WTC11 (cell line): ENCODE results near the gene TEAD1. TPM values are rescaled to one million over a fixed set of nuclear protein-coding genes. Genes with fewer than 3 reads are reported as not detected.

Source experiments
- ATAC-seq: fragments of 200-7000 bp; cut with Tn5 transposase; 2 replicates; pipeline ENCODE4 v1.10.0; 2021; ENCODE audit warnings: mild to moderate bottlenecking, moderate library complexity
- CTCF ChIA-PET: fragments of 300-600 bp; sonication (Branson Sonifier 250); formaldehyde crosslinking; loops from one replicate; lab custom pipeline; 2021; ENCODE audit warnings: antibody characterized with exemption; lab: Charles Lee
- POLR2A ChIA-PET: fragments of 350-600 bp; sonication (Branson Sonifier 250); formaldehyde crosslinking; loops from one replicate; lab custom pipeline; 2021; ENCODE audit warnings: antibody characterized with exemption; lab: Charles Lee
- DNase-seq: peaks from one replicate; pipeline ENCODE4 v3.0.0; 2021; ENCODE audit warnings: low spot score
- H3K27ac Mint-ChIP-seq: 2 replicates; pipeline ENCODE4 v1.8.0; 2021; ENCODE audit warnings: mixed read lengths
- H3K27me3 Mint-ChIP-seq: 2 replicates; pipeline ENCODE4 v1.8.0; 2021; ENCODE audit warnings: low read depth, mild to moderate bottlenecking, moderate library complexity, mixed read lengths
- H3K36me3 Mint-ChIP-seq: 2 replicates; pipeline ENCODE4 v1.8.0; 2021; ENCODE audit warnings: mixed read lengths
- H3K4me1 Mint-ChIP-seq: 2 replicates; pipeline ENCODE4 v1.8.0; 2022; ENCODE audit warnings: mixed read lengths
- H3K4me3 Mint-ChIP-seq: 2 replicates; pipeline ENCODE4 v1.8.0; 2021; ENCODE audit warnings: mild to moderate bottlenecking, moderate library complexity, mixed read lengths
- H3K9me3 Mint-ChIP-seq: 2 replicates; pipeline ENCODE4 v1.8.0; 2021; ENCODE audit warnings: mixed read lengths
- CREM ChIP-seq: sonication (generic); formaldehyde crosslinking; IDR thresholded peaks from 2 replicates; pipeline ENCODE4 v1.8.1; 2022; ENCODE audit warnings: mild to moderate bottlenecking, missing genetic modification reagents, moderate library complexity
- GABPB1 ChIP-seq: sonication (generic); formaldehyde crosslinking; IDR thresholded peaks from 2 replicates; pipeline ENCODE4 v1.8.1; 2023; ENCODE audit warnings: mild to moderate bottlenecking, missing genetic modification reagents
- GRHL2 ChIP-seq: fragments of 250-450 bp; sonication (Bioruptor Pico); IDR thresholded peaks from 2 replicates; pipeline ENCODE4 v1.8.0; 2022; ENCODE audit warnings: mild to moderate bottlenecking, moderate library complexity; ENCODE audit not compliant: insufficient replicate concordance, severe bottlenecking
- GTF2I ChIP-seq: fragments of 250-450 bp; sonication (Bioruptor Pico); conservative IDR thresholded peaks from 2 replicates; pipeline ENCODE4 v1.4.0; 2021; ENCODE audit warnings: mild to moderate bottlenecking
- JAZF1 ChIP-seq: fragments of 250-450 bp; sonication (Bioruptor Pico); IDR thresholded peaks from 2 replicates; pipeline ENCODE4 v1.9.0; 2021; ENCODE audit warnings: moderate library complexity, mild to moderate bottlenecking, inconsistent platforms
- KAT7 ChIP-seq: sonication (generic); formaldehyde crosslinking; IDR thresholded peaks from 2 replicates; pipeline ENCODE4 v1.8.1; 2023; ENCODE audit warnings: missing genetic modification reagents, mild to moderate bottlenecking, borderline replicate concordance
- NFYB ChIP-seq: sonication (generic); formaldehyde crosslinking; conservative IDR thresholded peaks from 2 replicates; pipeline ENCODE4 v1.8.0; 2022; ENCODE audit warnings: low read depth, missing genetic modification reagents
- OVOL2 ChIP-seq: fragments of 250-450 bp; sonication (Bioruptor Pico); IDR thresholded peaks from 2 replicates; pipeline ENCODE4 v1.9.0; 2021; ENCODE audit warnings: mild to moderate bottlenecking, borderline replicate concordance
- PRRX2 ChIP-seq: fragments of 250-450 bp; sonication (Bioruptor Pico); IDR thresholded peaks from 2 replicates; pipeline ENCODE4 v1.8.0; 2021; ENCODE audit warnings: mild to moderate bottlenecking
- RELA ChIP-seq: sonication (generic); formaldehyde crosslinking; IDR thresholded peaks from 2 replicates; pipeline ENCODE4 v1.8.1; 2022; ENCODE audit warnings: missing genetic modification reagents, mild to moderate bottlenecking, borderline replicate concordance
- TEAD1 ChIP-seq: sonication (generic); formaldehyde crosslinking; IDR thresholded peaks from 2 replicates; pipeline ENCODE4 v1.8.0; 2022; ENCODE audit warnings: mild to moderate bottlenecking, missing genetic modification reagents
- ZNF232 ChIP-seq: sonication (generic); formaldehyde crosslinking; IDR thresholded peaks from 2 replicates; pipeline ENCODE4 v1.8.0; 2022; ENCODE audit warnings: mild to moderate bottlenecking, missing genetic modification reagents
- total RNA-seq: library from RNA; stranded (reverse); gene quantifications from 3 replicates; pipeline ENCODE4 v1.2.3, GENCODE V29; 2021
- TF ChIP-seq, protein P1 (sequence below): fragments of 250-450 bp; sonication (Bioruptor Pico); conservative IDR thresholded peaks from 2 replicates; pipeline ENCODE4 v1.9.0; 2021; ENCODE audit warnings: mild to moderate bottlenecking
- TF ChIP-seq, protein P2 (sequence below): sonication (generic); formaldehyde crosslinking; IDR thresholded peaks from 2 replicates; pipeline ENCODE4 v1.8.1; 2022; ENCODE audit warnings: mild to moderate bottlenecking, moderate library complexity, missing genetic modification reagents
- TF ChIP-seq, protein P3 (sequence below): fragments of 250-450 bp; sonication (Bioruptor Pico); IDR thresholded peaks from 2 replicates; pipeline ENCODE4 v1.8.0; 2021; ENCODE audit warnings: mild to moderate bottlenecking
- TF ChIP-seq, protein P4 (sequence below): sonication (generic); formaldehyde crosslinking; IDR thresholded peaks from 2 replicates; pipeline ENCODE4 v1.8.1; 2023; ENCODE audit warnings: mild to moderate bottlenecking, moderate library complexity, missing genetic modification reagents
- TF ChIP-seq, protein P5 (sequence below): sonication (generic); formaldehyde crosslinking; IDR thresholded peaks from 2 replicates; pipeline ENCODE4 v1.8.0; 2023; ENCODE audit warnings: mild to moderate bottlenecking, missing genetic modification reagents
- TF ChIP-seq, protein P6 (sequence below): sonication (generic); formaldehyde crosslinking; conservative IDR thresholded peaks from 2 replicates; pipeline ENCODE4 v1.8.1; 2023; ENCODE audit warnings: mild to moderate bottlenecking, low read depth, missing genetic modification reagents, moderate library complexity
- TF ChIP-seq, protein P7 (sequence below): sonication (generic); formaldehyde crosslinking; IDR thresholded peaks from 2 replicates; pipeline ENCODE4 v1.8.0; 2022; ENCODE audit warnings: missing genetic modification reagents

The TEAD1 gene
- total RNA-seq, 1 experiment from 2014 or later: 79.9 TPM

DNA sequence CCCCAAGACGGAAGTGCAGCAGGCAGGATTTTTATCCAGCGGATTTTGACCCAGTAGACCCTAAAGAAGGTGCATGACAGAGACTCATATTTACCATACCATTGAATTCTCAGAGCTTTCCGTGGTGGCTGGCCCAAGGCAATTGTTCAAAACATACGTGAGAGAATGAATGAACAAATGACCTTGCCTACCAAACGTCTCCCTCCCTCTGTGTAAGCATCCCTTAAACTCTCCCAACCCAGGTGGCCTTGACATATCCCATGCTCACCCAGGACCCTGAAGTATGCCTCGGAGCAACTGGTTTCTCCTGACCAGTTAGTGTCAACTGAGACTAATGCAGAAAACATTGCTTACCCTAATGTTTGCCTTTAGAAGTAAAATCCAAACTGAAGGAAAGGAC lies 154.9 kb downstream of the TEAD1 start:
- peaks cover 3% of the 10 kb centered on the region; the same call in 1 of the 2 replicates for H3K9me3 Mint-ChIP-seq
- H3K27ac Mint-ChIP-seq: peak overlapping the region; percentile 99
- ATAC-seq (no peak), DNase-seq (no peak)
- ChIA-PET POLR2A (no interaction called here), CTCF (interaction anchor here (1.0 kb wide), 1 partner anchor 230 kb away, joined by 3 read pairs; no protein-coding TSS in a partner anchor)
- peaks cover 88% of the 10 kb centered on the region for H3K4me1 Mint-ChIP-seq
- H3K27me3 Mint-ChIP-seq: no peaks in the 10 kb centered on the region
- H3K36me3 Mint-ChIP-seq: peaks cover 3% of the 10 kb centered on the region; the same call in 1 of the 2 replicates
- peak overlapping the region; percentile 79 for H3K4me3 Mint-ChIP-seq
- TF ChIP-seq, protein P1, sequence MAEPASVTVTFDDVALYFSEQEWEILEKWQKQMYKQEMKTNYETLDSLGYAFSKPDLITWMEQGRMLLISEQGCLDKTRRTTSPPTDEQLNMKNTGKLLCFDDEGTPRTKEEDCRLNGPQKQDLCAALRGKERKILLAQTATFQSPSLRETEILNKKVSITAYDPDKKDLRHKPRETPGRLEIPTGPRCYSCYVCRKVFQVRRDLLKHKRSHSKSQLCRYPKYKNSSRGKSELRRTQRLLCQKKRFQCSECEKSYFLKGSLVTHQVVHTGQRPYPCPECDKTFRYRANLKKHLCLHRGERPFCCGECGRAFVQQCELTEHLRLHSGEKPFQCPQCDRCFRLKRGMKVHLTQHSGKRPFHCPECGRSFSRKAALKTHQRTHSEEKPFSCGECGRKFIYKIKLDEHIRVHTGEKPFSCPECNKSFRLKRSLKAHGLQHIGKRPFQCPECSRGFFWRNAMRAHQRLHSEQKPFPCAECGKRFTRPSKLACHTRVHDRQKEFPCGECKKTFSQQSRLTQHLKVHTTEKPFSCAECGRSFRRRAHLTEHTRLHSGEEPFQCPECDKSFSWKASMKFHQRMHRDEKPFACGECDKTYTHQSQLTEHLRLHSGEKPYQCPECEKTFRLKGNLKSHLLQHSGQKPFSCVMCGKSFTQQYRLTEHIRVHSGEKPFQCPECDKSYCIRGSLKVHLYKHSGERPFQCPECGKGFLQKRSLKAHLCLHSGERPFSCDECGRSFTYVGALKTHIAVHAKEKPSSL: no peak
- TF ChIP-seq KAT7 (CRISPR knock-in tag): no peak
- TF ChIP-seq NFYB (CRISPR knock-in tag): no peak
- no peak for TF ChIP-seq ZNF232 (CRISPR knock-in tag)
- TF ChIP-seq, protein P2, sequence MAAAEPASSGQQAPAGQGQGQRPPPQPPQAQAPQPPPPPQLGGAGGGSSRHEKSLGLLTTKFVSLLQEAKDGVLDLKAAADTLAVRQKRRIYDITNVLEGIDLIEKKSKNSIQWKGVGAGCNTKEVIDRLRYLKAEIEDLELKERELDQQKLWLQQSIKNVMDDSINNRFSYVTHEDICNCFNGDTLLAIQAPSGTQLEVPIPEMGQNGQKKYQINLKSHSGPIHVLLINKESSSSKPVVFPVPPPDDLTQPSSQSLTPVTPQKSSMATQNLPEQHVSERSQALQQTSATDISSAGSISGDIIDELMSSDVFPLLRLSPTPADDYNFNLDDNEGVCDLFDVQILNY (CRISPR knock-in tag): no peak
- TF ChIP-seq, protein P3, sequence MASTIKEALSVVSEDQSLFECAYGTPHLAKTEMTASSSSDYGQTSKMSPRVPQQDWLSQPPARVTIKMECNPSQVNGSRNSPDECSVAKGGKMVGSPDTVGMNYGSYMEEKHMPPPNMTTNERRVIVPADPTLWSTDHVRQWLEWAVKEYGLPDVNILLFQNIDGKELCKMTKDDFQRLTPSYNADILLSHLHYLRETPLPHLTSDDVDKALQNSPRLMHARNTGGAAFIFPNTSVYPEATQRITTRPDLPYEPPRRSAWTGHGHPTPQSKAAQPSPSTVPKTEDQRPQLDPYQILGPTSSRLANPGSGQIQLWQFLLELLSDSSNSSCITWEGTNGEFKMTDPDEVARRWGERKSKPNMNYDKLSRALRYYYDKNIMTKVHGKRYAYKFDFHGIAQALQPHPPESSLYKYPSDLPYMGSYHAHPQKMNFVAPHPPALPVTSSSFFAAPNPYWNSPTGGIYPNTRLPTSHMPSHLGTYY (CRISPR knock-in tag): no peak
- TF ChIP-seq GABPB1: no peak
- no peak for TF ChIP-seq OVOL2 (CRISPR knock-in tag)
- no peak for TF ChIP-seq GRHL2 (CRISPR knock-in tag)
- TF ChIP-seq, protein P4, sequence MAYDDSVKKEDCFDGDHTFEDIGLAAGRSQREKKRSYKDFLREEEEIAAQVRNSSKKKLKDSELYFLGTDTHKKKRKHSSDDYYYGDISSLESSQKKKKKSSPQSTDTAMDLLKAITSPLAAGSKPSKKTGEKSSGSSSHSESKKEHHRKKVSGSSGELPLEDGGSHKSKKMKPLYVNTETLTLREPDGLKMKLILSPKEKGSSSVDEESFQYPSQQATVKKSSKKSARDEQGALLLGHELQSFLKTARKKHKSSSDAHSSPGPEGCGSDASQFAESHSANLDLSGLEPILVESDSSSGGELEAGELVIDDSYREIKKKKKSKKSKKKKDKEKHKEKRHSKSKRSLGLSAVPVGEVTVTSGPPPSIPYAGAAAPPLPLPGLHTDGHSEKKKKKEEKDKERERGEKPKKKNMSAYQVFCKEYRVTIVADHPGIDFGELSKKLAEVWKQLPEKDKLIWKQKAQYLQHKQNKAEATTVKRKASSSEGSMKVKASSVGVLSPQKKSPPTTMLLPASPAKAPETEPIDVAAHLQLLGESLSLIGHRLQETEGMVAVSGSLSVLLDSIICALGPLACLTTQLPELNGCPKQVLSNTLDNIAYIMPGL (CRISPR knock-in tag): no peak
- TF ChIP-seq, protein P5, sequence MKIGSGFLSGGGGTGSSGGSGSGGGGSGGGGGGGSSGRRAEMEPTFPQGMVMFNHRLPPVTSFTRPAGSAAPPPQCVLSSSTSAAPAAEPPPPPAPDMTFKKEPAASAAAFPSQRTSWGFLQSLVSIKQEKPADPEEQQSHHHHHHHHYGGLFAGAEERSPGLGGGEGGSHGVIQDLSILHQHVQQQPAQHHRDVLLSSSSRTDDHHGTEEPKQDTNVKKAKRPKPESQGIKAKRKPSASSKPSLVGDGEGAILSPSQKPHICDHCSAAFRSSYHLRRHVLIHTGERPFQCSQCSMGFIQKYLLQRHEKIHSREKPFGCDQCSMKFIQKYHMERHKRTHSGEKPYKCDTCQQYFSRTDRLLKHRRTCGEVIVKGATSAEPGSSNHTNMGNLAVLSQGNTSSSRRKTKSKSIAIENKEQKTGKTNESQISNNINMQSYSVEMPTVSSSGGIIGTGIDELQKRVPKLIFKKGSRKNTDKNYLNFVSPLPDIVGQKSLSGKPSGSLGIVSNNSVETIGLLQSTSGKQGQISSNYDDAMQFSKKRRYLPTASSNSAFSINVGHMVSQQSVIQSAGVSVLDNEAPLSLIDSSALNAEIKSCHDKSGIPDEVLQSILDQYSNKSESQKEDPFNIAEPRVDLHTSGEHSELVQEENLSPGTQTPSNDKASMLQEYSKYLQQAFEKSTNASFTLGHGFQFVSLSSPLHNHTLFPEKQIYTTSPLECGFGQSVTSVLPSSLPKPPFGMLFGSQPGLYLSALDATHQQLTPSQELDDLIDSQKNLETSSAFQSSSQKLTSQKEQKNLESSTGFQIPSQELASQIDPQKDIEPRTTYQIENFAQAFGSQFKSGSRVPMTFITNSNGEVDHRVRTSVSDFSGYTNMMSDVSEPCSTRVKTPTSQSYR: no peak
- TF ChIP-seq CREM (CRISPR knock-in tag): no peak
- TF ChIP-seq, protein P6, sequence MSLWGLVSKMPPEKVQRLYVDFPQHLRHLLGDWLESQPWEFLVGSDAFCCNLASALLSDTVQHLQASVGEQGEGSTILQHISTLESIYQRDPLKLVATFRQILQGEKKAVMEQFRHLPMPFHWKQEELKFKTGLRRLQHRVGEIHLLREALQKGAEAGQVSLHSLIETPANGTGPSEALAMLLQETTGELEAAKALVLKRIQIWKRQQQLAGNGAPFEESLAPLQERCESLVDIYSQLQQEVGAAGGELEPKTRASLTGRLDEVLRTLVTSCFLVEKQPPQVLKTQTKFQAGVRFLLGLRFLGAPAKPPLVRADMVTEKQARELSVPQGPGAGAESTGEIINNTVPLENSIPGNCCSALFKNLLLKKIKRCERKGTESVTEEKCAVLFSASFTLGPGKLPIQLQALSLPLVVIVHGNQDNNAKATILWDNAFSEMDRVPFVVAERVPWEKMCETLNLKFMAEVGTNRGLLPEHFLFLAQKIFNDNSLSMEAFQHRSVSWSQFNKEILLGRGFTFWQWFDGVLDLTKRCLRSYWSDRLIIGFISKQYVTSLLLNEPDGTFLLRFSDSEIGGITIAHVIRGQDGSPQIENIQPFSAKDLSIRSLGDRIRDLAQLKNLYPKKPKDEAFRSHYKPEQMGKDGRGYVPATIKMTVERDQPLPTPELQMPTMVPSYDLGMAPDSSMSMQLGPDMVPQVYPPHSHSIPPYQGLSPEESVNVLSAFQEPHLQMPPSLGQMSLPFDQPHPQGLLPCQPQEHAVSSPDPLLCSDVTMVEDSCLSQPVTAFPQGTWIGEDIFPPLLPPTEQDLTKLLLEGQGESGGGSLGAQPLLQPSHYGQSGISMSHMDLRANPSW: no peak
- TF ChIP-seq, protein P7, sequence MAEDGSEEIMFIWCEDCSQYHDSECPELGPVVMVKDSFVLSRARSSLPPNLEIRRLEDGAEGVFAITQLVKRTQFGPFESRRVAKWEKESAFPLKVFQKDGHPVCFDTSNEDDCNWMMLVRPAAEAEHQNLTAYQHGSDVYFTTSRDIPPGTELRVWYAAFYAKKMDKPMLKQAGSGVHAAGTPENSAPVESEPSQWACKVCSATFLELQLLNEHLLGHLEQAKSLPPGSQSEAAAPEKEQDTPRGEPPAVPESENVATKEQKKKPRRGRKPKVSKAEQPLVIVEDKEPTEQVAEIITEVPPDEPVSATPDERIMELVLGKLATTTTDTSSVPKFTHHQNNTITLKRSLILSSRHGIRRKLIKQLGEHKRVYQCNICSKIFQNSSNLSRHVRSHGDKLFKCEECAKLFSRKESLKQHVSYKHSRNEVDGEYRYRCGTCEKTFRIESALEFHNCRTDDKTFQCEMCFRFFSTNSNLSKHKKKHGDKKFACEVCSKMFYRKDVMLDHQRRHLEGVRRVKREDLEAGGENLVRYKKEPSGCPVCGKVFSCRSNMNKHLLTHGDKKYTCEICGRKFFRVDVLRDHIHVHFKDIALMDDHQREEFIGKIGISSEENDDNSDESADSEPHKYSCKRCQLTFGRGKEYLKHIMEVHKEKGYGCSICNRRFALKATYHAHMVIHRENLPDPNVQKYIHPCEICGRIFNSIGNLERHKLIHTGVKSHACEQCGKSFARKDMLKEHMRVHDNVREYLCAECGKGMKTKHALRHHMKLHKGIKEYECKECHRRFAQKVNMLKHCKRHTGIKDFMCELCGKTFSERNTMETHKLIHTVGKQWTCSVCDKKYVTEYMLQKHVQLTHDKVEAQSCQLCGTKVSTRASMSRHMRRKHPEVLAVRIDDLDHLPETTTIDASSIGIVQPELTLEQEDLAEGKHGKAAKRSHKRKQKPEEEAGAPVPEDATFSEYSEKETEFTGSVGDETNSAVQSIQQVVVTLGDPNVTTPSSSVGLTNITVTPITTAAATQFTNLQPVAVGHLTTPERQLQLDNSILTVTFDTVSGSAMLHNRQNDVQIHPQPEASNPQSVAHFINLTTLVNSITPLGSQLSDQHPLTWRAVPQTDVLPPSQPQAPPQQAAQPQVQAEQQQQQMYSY (CRISPR knock-in tag): no peak
- TF ChIP-seq RELA (CRISPR knock-in tag): no peak
- no peak for TF ChIP-seq JAZF1 (CRISPR knock-in tag)
- TF ChIP-seq GTF2I (CRISPR knock-in tag): no peak
- no peak for TF ChIP-seq TEAD1 (CRISPR knock-in tag)
- TF ChIP-seq PRRX2 (CRISPR knock-in tag): no peak
